ENCODE results near the gene TMEM151A.

The TMEM151A gene

GRCh38 chr11:66325263-66325671 is 33.6 kb downstream of the TMEM151A start:
- no peak for TF ChIP-seq CTCF (IDR thresholded peaks at IDR 0.05)
- no peak for DNase-seq
- Mint-ChIP-seq H3K9me3 (peaks cover 1% of the 10 kb centered on the region), H3K4me1 (peaks cover 76% of the 10 kb centered on the region), H3K27me3 (ENCODE audit: low read depth, poor library complexity) (peaks cover 5% of the 10 kb centered on the region), H3K36me3 (ENCODE audit: low read depth) (no peaks in the 10 kb centered on the region), H3K27ac (no peak overlapping the region), H3K4me3 (peak overlapping the region; percentile 15)

GRCh38 chr11:66326261-66327111 is 34.8 kb downstream of the TMEM151A start:
- no peak for TF ChIP-seq CTCF (IDR thresholded peaks at IDR 0.05)
- H3K27me3 Mint-ChIP-seq (ENCODE audit: low read depth, poor library complexity) = peaks cover 5% of the 10 kb centered on the region
- no peaks in the 10 kb centered on the region for H3K36me3 Mint-ChIP-seq (ENCODE audit: low read depth)
- peak overlapping the region; percentile 17 for H3K27ac Mint-ChIP-seq
- no peaks in the 10 kb centered on the region for H3K9me3 Mint-ChIP-seq
- peak; percentile 63 for DNase-seq
- H3K4me3 Mint-ChIP-seq = peak overlapping the region; percentile 5
- H3K4me1 Mint-ChIP-seq = peaks cover 80% of the 10 kb centered on the region

- Mint-ChIP-seq H3K9me3 (no peaks in the 10 kb centered on the region), H3K4me1 (peaks cover 72% of the 10 kb centered on the region), H3K27me3 (ENCODE audit: low read depth, poor library complexity) (peaks cover 5% of the 10 kb centered on the region), H3K27ac (peak overlapping the region; percentile 5), H3K4me3 (peak overlapping the region; percentile 2), H3K36me3 (ENCODE audit: low read depth) (no peaks in the 10 kb centered on the region)
- TF ChIP-seq CTCF (IDR thresholded peaks at IDR 0.05) = no peak
- no peak for DNase-seq
Observed at GRCh38 chr11:66327171-66328030, 35.7 kb downstream of the TMEM151A start.

GRCh38 chr11:66328031-66328301 is 36.3 kb downstream of the TMEM151A start:
- DNase-seq = no peak
- Mint-ChIP-seq H3K9me3 (no peaks in the 10 kb centered on the region), H3K4me3 (no peak overlapping the region), H3K36me3 (ENCODE audit: low read depth) (no peaks in the 10 kb centered on the region), H3K27ac (no peak overlapping the region), H3K27me3 (ENCODE audit: low read depth, poor library complexity) (peaks cover 5% of the 10 kb centered on the region), H3K4me1 (peaks cover 67% of the 10 kb centered on the region)
- TF ChIP-seq CTCF (IDR thresholded peaks at IDR 0.05) = no peak

- Mint-ChIP-seq H3K9me3 (no peaks in the 10 kb centered on the region), H3K27ac (no peak overlapping the region), H3K4me1 (peaks cover 61% of the 10 kb centered on the region)
Observed at GRCh38 chr11:66328302-66329144, 36.8 kb downstream of the TMEM151A start.

More at GRCh38 chr11:66328302-66329144, 36.8 kb downstream of the TMEM151A start:
- TF ChIP-seq CTCF (IDR thresholded peaks at IDR 0.05) = peak; percentile 94
- peak; percentile 82 for DNase-seq
- Mint-ChIP-seq H3K4me3 (no peak overlapping the region), H3K27me3 (ENCODE audit: low read depth, poor library complexity) (peaks cover 5% of the 10 kb centered on the region), H3K36me3 (ENCODE audit: low read depth) (no peaks in the 10 kb centered on the region)

Data from nephron progenitor cell (in vitro differentiated cells).